Ishikawa (cell line): ENCODE results near the gene HMG20A.

Experiments
- CEBPB ChIP-seq: IDR thresholded peaks from 2 replicates; pipeline ENCODE4 v1.6.1; 2012
- CREB1 ChIP-seq: IDR thresholded peaks from 2 replicates; pipeline ENCODE4 v1.6.1; 2012; ENCODE audit warnings: low read depth
- EP300 ChIP-seq: IDR thresholded peaks from 2 replicates; pipeline ENCODE4 v1.6.1; 2012; ENCODE audit warnings: borderline replicate concordance
- NFIC ChIP-seq: IDR thresholded peaks from 2 replicates; pipeline ENCODE4 v1.6.1; 2012
- RAD21 ChIP-seq: IDR thresholded peaks from 2 replicates; pipeline ENCODE4 v1.6.1; 2012; ENCODE audit warnings: low read depth
- REST ChIP-seq: IDR thresholded peaks from 2 replicates; pipeline ENCODE4 v1.6.1; 2012; ENCODE audit warnings: low read depth, mild to moderate bottlenecking
- TCF12 ChIP-seq: IDR thresholded peaks from 2 replicates; pipeline ENCODE4 v1.6.1; 2012; ENCODE audit warnings: low read depth
- USF1 ChIP-seq: IDR thresholded peaks from 2 replicates; pipeline ENCODE4 v1.6.1; 2012
- YY1 ChIP-seq: IDR thresholded peaks from 2 replicates; pipeline ENCODE4 v1.6.1; 2012; ENCODE audit warnings: low read depth
- ZBTB7A ChIP-seq: IDR thresholded peaks from 2 replicates; pipeline ENCODE4 v1.6.1; 2012; ENCODE audit warnings: low read depth

DNA sequence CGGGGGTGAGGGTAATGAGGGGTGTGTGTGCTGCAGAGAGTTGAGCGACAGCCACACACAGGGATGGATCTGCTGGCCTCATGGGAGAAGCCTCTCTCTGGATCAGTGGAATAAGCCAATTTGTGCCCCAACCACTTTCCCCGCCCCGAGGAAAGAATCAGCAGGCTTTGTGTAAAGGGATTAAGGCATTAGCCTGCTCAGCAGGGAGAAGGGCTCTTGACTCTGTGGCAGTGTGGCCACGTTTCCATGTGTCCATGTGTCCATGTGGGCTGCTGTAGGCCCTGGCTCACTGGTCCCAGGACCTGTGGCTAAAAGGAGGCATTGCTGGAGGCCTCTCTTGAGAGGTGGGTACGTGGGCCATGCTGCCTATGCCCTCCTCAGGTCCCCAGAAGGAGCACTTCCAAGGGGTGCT is 104.7 kb downstream of the HMG20A start:
- TF ChIP-seq REST (no peak), NFIC (no peak), CEBPB (no peak), USF1 (no peak), CREB1 (no peak), YY1 (no peak), EP300 (no peak), TCF12 (no peak), ZBTB7A (no peak), RAD21 (no peak)
